Type B pancreatic cell (in vitro differentiated cells): ENCODE results near the gene HCN2. TPM values are rescaled to one million over a fixed set of nuclear protein-coding genes. Genes with fewer than 3 reads are reported as not detected.

ENCODE experiments used
- DNase-seq: peaks from one replicate; pipeline ENCODE4 v3.0.0; 2021; ENCODE audit warnings: mixed read lengths; ENCODE audit not compliant: unreplicated experiment; ENCODE audit errors: extremely low spot score
- H3K27ac Mint-ChIP-seq: 2 replicates; pipeline ENCODE4 v1.8.0; 2021; ENCODE audit warnings: mild to moderate bottlenecking, mixed read lengths
- H3K27me3 Mint-ChIP-seq: 2 replicates; pipeline ENCODE4 v1.8.0; 2021; ENCODE audit warnings: mixed read lengths
- H3K36me3 Mint-ChIP-seq: 2 replicates; pipeline ENCODE4 v1.8.0; 2021; ENCODE audit warnings: mixed read lengths
- H3K4me1 Mint-ChIP-seq: one replicate; pipeline ENCODE4 v1.8.0; 2021; ENCODE audit warnings: mixed read lengths; ENCODE audit not compliant: unreplicated experiment
- H3K4me3 Mint-ChIP-seq: 2 replicates; pipeline ENCODE4 v1.8.0; 2021; ENCODE audit warnings: mild to moderate bottlenecking, mixed read lengths
- H3K9me3 Mint-ChIP-seq: 2 replicates; pipeline ENCODE4 v1.8.0; 2021; ENCODE audit warnings: mixed read lengths
- CTCF ChIP-seq: fragments of 200-600 bp; sonication (generic); conservative IDR thresholded peaks from 2 replicates; pipeline ENCODE4 v1.5.0; 2021; ENCODE audit warnings: antibody characterized with exemption, mild to moderate bottlenecking
- total RNA-seq: library from RNA; stranded (reverse); gene quantifications from 2 replicates; pipeline ENCODE4 v1.2.1, GENCODE V29; 2021; ENCODE audit warnings: low replicate concordance

The HCN2 gene
- total RNA-seq, 1 donor from 2014 or later: 1.4 TPM

- peaks cover 10% of the 10 kb centered on the region for H3K27me3 Mint-ChIP-seq
- H3K4me3 Mint-ChIP-seq: peak overlapping the region; percentile 91
- peaks cover 3% of the 10 kb centered on the region for H3K36me3 Mint-ChIP-seq
- peaks cover 30% of the 10 kb centered on the region for H3K4me1 Mint-ChIP-seq
- no peak for TF ChIP-seq CTCF
- no peak for DNase-seq
- H3K9me3 Mint-ChIP-seq: no peaks in the 10 kb centered on the region
- H3K27ac Mint-ChIP-seq: peak overlapping the region; percentile 98
These were observed 16.8 kb upstream of the HCN2 start for GRCh38 chr19:572743-573518.

GRCh38 chr19:573519-573825 is 16.2 kb upstream of the HCN2 start:
- no peaks in the 10 kb centered on the region for H3K9me3 Mint-ChIP-seq
- H3K27me3 Mint-ChIP-seq: peaks cover 10% of the 10 kb centered on the region
- peaks cover 30% of the 10 kb centered on the region for H3K4me1 Mint-ChIP-seq
- DNase-seq: no peak
- no peak for TF ChIP-seq CTCF
- H3K4me3 Mint-ChIP-seq: peak overlapping the region; percentile 90
- peaks cover 3% of the 10 kb centered on the region for H3K36me3 Mint-ChIP-seq
- H3K27ac Mint-ChIP-seq: peak overlapping the region; percentile 82

DNA sequence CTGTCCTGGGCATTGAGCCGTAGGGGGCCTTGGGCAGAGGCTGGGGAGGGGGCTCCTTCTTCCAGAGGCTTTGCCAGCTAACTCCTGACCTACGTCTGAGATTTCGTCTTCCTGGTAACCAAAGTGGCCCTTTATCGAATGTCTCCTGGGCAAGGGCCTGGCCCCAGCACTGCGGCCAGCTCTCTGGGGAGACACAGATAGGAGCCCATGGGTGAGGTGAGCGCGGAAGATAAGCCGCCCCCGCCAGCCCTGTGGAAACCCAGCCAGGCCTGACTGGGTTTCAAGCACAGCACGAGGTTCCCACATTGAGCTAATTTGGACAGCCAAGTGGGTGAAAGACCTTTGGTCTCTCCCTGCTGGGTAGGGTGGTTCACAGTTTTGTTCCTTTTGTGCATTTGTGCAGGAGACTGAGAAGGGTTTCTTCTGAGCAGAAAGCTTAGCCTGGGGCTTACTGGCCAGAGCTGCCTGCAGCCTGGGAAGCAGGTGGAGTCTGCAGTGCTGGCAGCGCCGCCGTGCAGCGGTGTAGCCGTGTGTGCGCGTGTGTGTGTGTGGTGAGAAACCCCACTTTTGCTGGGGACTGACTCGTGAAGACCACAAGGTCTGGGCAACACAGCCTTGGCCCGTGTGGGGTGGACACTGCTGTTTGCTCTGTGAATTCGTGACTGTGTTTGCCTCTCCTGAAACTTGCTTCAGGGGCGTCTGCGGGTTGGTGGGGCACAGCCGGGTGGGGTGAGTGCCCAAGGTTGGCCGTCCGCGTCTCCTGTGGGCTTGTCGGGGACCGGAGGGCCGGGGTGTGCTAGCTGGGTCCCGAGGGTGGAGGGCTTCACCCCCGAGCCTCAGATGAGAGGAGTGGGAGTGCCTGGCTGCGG is 14.8 kb upstream of the HCN2 start:
- H3K4me3 Mint-ChIP-seq: peak overlapping the region; percentile 90
- DNase-seq: no peak
- H3K27ac Mint-ChIP-seq: peak overlapping the region; percentile 86
- peaks cover 7% of the 10 kb centered on the region for H3K27me3 Mint-ChIP-seq
- peaks cover 25% of the 10 kb centered on the region for H3K4me1 Mint-ChIP-seq
- TF ChIP-seq CTCF: no peak
- H3K9me3 Mint-ChIP-seq: no peaks in the 10 kb centered on the region
- H3K36me3 Mint-ChIP-seq: peaks cover 3% of the 10 kb centered on the region

DNA sequence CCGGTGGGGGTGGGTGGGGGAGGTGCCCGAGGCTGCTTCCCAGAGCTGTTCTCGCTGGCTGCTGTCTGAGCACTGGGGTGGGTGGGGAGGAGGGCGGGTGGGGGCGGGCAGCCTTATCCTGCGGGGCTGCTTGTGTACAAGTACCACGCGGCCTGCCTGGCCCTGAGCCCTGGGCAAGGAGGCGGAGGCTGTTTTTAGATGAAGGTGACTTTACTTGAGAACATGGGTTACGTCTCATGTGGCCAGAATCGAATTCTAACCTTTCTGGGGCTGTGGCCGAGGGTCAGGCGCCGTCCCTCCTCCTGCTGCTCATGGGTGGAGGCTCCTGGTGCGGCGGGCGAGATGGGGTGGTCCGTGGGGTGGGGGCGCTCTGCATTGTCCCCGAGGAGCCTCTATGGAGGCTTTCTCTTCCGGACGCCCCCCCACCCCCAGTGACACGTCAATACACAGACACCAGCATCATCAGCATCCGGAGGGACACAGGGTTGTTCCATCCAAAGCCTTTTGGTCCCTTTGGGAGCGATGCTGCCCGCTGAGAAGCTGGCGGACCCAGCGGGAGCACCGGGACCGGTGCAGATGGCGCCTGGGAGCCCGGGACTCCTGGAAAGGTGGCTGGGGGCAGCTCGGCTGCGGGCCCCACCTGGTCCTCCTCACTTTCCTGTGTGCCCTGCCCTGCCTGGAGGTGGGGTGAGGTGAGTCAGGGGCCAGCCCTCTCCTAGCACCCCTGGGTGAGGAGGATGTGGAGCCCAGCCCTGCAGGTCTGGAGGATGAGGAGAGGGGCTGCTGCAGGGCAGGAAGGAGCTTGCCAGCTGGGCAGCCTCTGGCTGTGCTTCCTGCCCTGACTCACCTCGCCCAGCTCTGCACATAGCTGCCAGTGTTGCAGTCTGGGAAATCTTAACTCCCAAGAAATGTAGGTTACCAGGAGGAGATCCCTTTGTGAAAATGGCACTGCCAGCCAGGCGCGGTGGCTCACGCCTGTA is 13.9 kb upstream of the HCN2 start:
- H3K4me1 Mint-ChIP-seq: peaks cover 25% of the 10 kb centered on the region
- H3K36me3 Mint-ChIP-seq: peaks cover 3% of the 10 kb centered on the region
- DNase-seq: no peak
- H3K9me3 Mint-ChIP-seq: no peaks in the 10 kb centered on the region
- no peak for TF ChIP-seq CTCF
- no peak overlapping the region for H3K4me3 Mint-ChIP-seq
- peaks cover 6% of the 10 kb centered on the region for H3K27me3 Mint-ChIP-seq
- H3K27ac Mint-ChIP-seq: no peak overlapping the region

DNA sequence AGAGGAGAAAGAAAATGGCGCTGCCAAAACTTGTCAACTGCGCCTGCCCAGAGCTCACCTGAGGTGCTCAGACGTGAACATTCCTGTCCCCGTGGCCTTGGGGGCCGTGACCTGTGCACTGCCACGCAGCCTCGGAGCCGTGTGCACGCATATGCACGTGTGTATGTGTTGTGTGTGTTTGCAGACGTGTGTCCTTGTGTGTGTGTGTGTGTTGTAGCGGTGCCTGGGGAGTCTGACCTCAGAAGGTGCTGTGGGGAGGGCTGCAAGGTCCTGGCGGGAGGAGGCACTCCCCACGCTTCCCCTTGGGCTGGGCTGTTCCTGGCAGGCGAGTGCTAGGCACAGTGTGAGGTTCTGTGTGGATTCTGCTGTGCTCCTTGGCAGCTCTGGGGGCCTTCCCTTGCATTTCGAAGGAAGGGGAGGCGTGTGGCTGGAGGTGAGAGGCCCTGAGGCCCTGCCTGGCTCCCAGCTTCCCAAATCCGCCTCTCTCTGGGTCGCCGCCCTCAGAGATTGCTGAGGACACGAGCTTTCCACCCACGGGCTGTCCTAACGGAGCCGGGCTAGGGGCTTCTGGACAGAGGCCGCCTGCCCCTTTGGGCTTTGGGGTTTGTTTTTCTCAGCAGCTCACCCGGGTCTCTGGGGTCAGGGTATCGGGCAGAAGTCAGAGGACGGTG is 12.8 kb upstream of the HCN2 start:
- Mint-ChIP-seq H3K27ac (no peak overlapping the region), H3K4me3 (no peak overlapping the region), H3K9me3 (no peaks in the 10 kb centered on the region), H3K27me3 (peaks cover 3% of the 10 kb centered on the region), H3K4me1 (peaks cover 16% of the 10 kb centered on the region), H3K36me3 (no peaks in the 10 kb centered on the region)
- TF ChIP-seq CTCF: no peak
- DNase-seq: no peak
